RPMI8226 (cell line): ENCODE data around the gene PDIA5.
"Not testable (repeated sequence)": the region's sequence is repeated elsewhere in the genome, so short reads cannot be mapped to it uniquely, and the experiment has no call there.

Experiments used
- DNase-seq: peaks from one replicate; pipeline ENCODE4 v3.0.0-alpha.2; 2015

PDIA5 gene

GRCh38 chr3:123096126-123096525, 29.3 kb downstream of the PDIA5 start:
- no peak for DNase-seq

GRCh38 chr3:123096731-123097130, 29.9 kb downstream of the PDIA5 start:
- no peak for DNase-seq

DNA sequence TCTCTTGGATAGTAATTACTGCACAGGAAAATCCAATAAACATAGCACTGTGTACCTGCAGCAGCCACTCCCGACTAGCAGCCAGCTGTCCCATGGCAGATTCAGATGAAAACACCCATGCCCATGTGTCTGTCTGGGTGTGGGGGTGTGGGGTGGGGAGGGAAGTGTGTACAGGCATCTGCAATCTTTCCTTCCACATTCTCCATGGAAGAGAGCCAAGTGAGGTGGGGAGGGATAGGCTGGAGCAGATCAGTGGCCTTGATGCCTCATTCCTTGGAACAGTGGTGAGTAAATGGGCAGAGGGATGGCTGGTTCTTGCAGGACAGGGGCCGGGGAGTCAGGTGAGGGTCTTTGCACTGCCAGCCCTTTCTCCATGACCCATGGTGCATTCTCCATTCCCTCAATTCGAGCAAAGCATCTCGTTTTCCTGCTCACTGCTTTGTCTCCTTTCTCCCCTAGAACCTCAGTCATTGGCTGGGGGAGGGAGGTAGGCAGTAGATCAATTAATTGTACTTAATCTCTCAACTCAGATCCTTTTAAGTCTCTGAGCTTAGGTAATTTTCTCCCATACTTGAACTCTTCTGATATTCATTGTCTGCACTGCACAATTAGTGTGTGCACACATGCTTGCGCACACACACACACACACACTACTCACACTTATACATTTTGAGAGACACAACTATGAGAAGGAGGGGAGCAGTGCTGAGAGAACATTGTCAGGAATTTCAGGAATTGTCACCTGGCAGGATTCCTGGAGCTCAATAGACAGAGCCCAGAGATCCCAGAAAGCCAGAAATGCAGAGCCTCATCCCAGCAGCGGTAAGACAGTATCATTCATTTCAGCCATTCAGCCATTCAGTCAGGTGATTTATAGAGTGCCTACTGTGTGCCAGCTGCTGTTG, 31.9 kb downstream of the PDIA5 start:
- DNase-seq = no peak

GRCh38 chr3:123099331-123100192, 32.7 kb downstream of the PDIA5 start:
- no peak for DNase-seq

DNA sequence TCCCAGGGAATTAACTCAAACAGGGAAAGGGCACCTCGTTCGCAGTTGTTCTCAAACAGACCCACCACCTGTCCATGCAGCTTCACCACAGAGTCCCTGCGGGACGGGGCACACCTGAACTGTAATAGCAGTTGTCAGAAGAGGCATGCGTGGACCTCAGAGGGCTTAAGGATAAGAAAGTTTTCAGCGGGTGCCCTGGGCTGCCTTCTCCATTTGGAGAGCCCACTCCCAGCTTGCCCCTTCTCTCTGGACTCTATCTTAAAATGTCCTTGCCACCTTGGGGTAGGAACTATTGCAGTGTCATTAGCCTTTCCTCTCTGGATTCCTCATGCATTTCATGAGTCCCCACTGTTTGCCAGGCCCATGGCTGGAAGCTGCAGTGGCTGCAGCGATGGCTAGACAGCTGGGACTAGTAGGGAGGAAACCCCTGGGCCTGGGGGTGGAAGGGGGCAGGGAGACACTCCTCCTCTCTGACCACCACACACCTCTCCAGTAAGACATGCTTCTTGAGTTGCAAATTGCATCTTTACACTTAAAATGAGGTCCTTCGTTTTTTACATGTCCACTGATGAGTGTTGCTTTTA, 33.5 kb downstream of the PDIA5 start:
- no peak for DNase-seq

DNA sequence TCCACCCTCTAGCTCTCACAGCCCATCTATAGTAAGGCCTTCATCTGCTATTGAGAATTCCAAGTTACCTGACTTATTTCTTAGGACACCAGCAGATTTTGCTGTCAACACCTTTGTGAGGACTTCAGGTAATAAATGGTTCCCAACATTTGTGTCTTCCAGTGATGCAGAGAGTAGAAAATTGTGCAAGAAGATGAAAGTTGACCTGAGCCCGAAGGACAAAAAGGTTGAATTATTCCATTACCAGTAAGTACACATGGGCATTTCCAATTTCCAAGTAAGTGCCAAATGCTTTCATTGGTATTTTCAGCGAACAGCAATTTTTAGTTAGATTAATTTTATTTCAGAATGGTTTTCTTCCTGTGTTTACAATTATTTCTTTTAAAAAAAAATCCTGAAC, 35.4 kb downstream of the PDIA5 start:
- no peak for DNase-seq

- DNase-seq = no peak
Measured at GRCh38 chr3:123102826-123103225, 36.0 kb downstream of the PDIA5 start.

DNA sequence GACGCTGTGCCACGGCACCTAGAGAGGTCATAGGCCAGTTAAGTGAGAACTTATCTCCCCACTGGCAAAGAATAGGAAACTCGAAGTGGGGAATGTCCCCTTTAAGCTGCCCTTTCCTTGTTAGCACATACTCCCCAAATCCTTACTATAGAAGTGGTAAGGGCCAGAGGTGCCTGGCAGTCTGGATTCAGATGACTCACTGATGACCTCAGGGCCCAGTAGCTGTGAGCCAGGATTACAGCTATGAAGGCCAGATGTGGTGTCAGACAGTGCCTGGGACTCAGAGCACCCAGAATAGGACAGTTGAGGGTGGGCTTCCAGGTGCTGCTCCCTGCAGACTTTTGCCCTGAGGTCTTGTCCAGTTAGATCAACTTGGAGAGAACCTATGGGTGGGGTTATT, 37.7 kb downstream of the PDIA5 start:
- DNase-seq = no peak

GRCh38 chr3:123105201-123106189, 38.7 kb downstream of the PDIA5 start:
- DNase-seq = no peak

- no peak for DNase-seq
Measured at GRCh38 chr3:123110282-123110975, 43.6 kb downstream of the PDIA5 start.

GRCh38 chr3:123110976-123111615, 44.3 kb downstream of the PDIA5 start:
- no peak for DNase-seq

DNA sequence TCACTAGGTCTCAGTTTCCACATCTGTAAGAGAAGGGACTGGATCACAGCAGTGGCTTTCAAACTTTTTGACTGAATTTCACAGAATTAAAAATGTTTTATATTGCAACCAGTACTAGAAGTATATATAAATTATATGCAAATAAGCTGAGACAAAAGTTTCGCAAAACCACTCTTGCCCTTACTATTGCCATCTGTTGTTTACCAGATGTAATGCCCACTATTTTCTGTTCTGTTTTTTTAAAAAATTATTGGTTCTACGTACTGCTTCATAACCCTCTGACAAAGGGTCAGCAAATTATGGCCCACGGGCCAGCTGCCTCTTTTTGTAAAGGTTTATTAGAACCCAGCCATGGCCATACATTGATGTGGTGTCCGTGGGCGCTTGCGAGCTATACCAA, 44.8 kb downstream of the PDIA5 start:
- no peak for DNase-seq

- no peak for DNase-seq
Measured at GRCh38 chr3:123112232-123112631, 45.4 kb downstream of the PDIA5 start.

- not testable (repeated sequence) for DNase-seq
Measured at GRCh38 chr3:123112656-123113055, 45.8 kb downstream of the PDIA5 start.

- no peak for DNase-seq
Measured at GRCh38 chr3:123113889-123114450, 47.1 kb downstream of the PDIA5 start.

- DNase-seq = no peak
Measured at GRCh38 chr3:123116116-123116515, 49.3 kb downstream of the PDIA5 start.

- no peak for DNase-seq
Measured at GRCh38 chr3:123119388-123119787, 52.6 kb downstream of the PDIA5 start.

GRCh38 chr3:123119802-123120201, 53.0 kb downstream of the PDIA5 start:
- DNase-seq = no peak

GRCh38 chr3:123120573-123120972, 53.7 kb downstream of the PDIA5 start:
- DNase-seq = no peak

DNA sequence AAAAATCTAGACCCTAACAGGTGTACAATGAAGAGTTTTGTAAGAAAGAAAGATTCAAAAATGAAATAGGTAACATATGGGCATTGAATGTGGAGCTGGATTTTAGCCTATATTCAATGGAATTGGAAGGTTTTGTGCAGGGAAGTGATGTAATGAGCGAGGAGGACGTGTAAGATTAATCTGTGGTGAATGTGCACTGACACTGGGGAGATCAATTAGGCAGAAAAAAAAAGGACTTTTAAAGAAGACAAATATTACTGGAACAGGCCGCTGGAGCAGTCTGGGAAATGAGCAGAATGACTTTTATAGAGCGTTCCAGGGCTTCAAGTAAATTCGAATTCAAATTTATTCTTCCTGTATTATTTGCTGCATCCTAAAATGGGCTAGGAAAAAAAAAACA, 55.2 kb downstream of the PDIA5 start:
- DNase-seq = no peak
